Hepatocyte (in vitro differentiated cells): Measurements from ENCODE around the gene MCM5.

Experiments used
- CTCF ChIP-seq: fragments of 200-600 bp; sonication (generic); IDR thresholded peaks from 2 replicates; pipeline ENCODE4 v1.5.1; 2016; ENCODE audit warnings: antibody characterized with exemption, mild to moderate bottlenecking; ENCODE audit not compliant: poor library complexity
- EZH2 ChIP-seq: fragments of 200-600 bp; sonication (generic); IDR thresholded peaks from 2 replicates; pipeline ENCODE4 v1.6.1; 2016; ENCODE audit warnings: antibody characterized with exemption, mild to moderate bottlenecking, borderline replicate concordance

- TF ChIP-seq CTCF (no peak), EZH2 (no peak)
Measured at GRCh38 chr22:35393116-35394010, 6.6 kb upstream of the MCM5 start.
